HG02610 (cell line): ENCODE measurements around the gene KRTAP10-10.
"Not testable (repeated sequence)": the region's sequence is repeated elsewhere in the genome, so short reads cannot be mapped to it uniquely, and the experiment has no call there.

Experiments
- ATAC-seq: cut with Tn5 transposase; IDR thresholded peaks from one replicate; pipeline ENCODE4 v1.9.1; 2021; ENCODE audit warnings: mild to moderate bottlenecking, moderate library complexity; ENCODE audit not compliant: unreplicated experiment

The KRTAP10-10 gene

GRCh38 chr21:44637018-44637850 lies at the start of gene KRTAP10-10:
Gene KRTAP10-10 (plus strand): TSS chr21:44637356. CDS start chr21:44637418, 62 bp downstream.
- no peak for ATAC-seq

- no peak for ATAC-seq
Measured at GRCh38 chr21:44589094-44589493, 48.1 kb upstream of the KRTAP10-10 start.

- ATAC-seq, result no peak
Measured at GRCh38 chr21:44589586-44590305, 47.4 kb upstream of the KRTAP10-10 start.

- no peak for ATAC-seq
Measured at GRCh38 chr21:44590311-44590721, 46.8 kb upstream of the KRTAP10-10 start.

- not testable (repeated sequence) for ATAC-seq
Measured at GRCh38 chr21:44590897-44591800, 46.0 kb upstream of the KRTAP10-10 start.

- ATAC-seq, result not testable (repeated sequence)
Measured at GRCh38 chr21:44591801-44592130, 45.4 kb upstream of the KRTAP10-10 start.

- no peak for ATAC-seq
Measured at GRCh38 chr21:44592446-44593311, 44.5 kb upstream of the KRTAP10-10 start, which contains the start of gene KRTAP10-6. Gene KRTAP10-6 (minus strand): TSS chr21:44592505. CDS start chr21:44592484, 21 bp downstream.

GRCh38 chr21:44593598-44594405 lies 43.4 kb upstream of the KRTAP10-10 start:
- no peak for ATAC-seq

GRCh38 chr21:44594406-44594916 lies 42.7 kb upstream of the KRTAP10-10 start:
- ATAC-seq, result no peak

- no peak for ATAC-seq
Measured at GRCh38 chr21:44595524-44595923, 41.6 kb upstream of the KRTAP10-10 start.

GRCh38 chr21:44596068-44596725 lies 41.0 kb upstream of the KRTAP10-10 start:
- ATAC-seq, result no peak

GRCh38 chr21:44598061-44598460 lies 39.1 kb upstream of the KRTAP10-10 start:
- ATAC-seq, result no peak

GRCh38 chr21:44599264-44600029 lies 37.7 kb upstream of the KRTAP10-10 start:
- no peak for ATAC-seq

- not testable (repeated sequence) for ATAC-seq
Measured at GRCh38 chr21:44600118-44600978, 36.8 kb upstream of the KRTAP10-10 start, which contains the start of gene KRTAP10-7. Gene KRTAP10-7 (plus strand): TSS chr21:44600597. CDS start chr21:44600622, 25 bp downstream.

- ATAC-seq, result not testable (repeated sequence)
Measured at GRCh38 chr21:44601091-44601490, 36.1 kb upstream of the KRTAP10-10 start.

GRCh38 chr21:44601596-44602462 lies 35.3 kb upstream of the KRTAP10-10 start:
- no peak for ATAC-seq
